ENCODE data around the gene IL17RE.

- TF ChIP-seq REST (IDR thresholded peaks at IDR 0.05; ENCODE audit: insufficient read depth in 1 of 2, low read depth in 2 of 2, low read length in 2 of 2) (no peak), SIN3A (IDR thresholded peaks at IDR 0.05; ENCODE audit: borderline replicate concordance, insufficient read depth, low read length) (no peak)
These were observed 38.1 kb downstream of the IL17RE start for GRCh38 chr3:9940746-9941145.

All from PFSK-1 (cell line).